HepG2 (cell line): ENCODE measurements around the gene SREK1. TPM values are rescaled to one million over a fixed set of nuclear protein-coding genes. Genes with fewer than 3 reads are reported as not detected.
A peak's percentile ranks its signal among the peaks of the same experiment; 100 is the strongest.

ENCODE experiments used
- ATAC-seq: fragments of 200-7000 bp; cut with Tn5 transposase; 3 replicates; pipeline ENCODE4 v1.9.1; 2020; ENCODE audit warnings: mild to moderate bottlenecking, moderate library complexity
- BruUV-seq: library from RNA; stranded (reverse); fragments of 400-500 nt; replicated peaks from 2 replicates; lab custom pipeline; 2021; lab: Mats Ljungman, UMichigan
- CTCF ChIA-PET: fragments of 300-600 bp; formaldehyde crosslinking; extraction: SDS; loops from one replicate; lab custom pipeline; 2021; ENCODE audit warnings: low total read pairs, inconsistent platforms, low intra/inter-chr PET ratio; lab: Yijun Ruan, JAX
- POLR2A ChIA-PET: fragments of 350-600 bp; sonication (Branson Sonifier 250); formaldehyde crosslinking; loops from one replicate; lab custom pipeline; 2020; ENCODE audit warnings: antibody characterized with exemption, inconsistent platforms; lab: Yijun Ruan, JAX
- DNase-seq: peaks from one replicate; pipeline ENCODE4 v3.0.0-alpha.2; 2015; ENCODE audit warnings: low spot score
- FAIRE-seq: peaks from 3 replicates; lab custom pipeline; 2011; peaks lifted over from hg19 to GRCh38; lab: Jason Lieb, UNC
- H2AFZ ChIP-seq: one replicate; pipeline ENCODE4 v1.6.1; 2011; ENCODE audit warnings: low read length, inconsistent platforms
- H3K27ac ChIP-seq: fragments of 300-600 bp; 3 replicates; pipeline ENCODE4 v1.8.0; 2011; ENCODE audit warnings: mixed run types, mild to moderate bottlenecking, mixed read lengths, low read length, inconsistent platforms; ENCODE audit not compliant: insufficient read depth; ENCODE audit errors: extremely low read length
- H3K27me3 ChIP-seq, 2 experiments: fragments of 200-600 bp in 1 of 2; 2 replicates in 1 of 2; 3 replicates in 1 of 2; pipeline versions ENCODE4 v1.6.0 to v1.8.0; 2011; ENCODE audit warnings: low read length in 2 of 2, mild to moderate bottlenecking in 2 of 2, moderate library complexity in 2 of 2, inconsistent platforms in 1 of 2; ENCODE audit not compliant: insufficient read depth in 2 of 2, control insufficient read depth in 1 of 2
- H3K36me3 ChIP-seq, 2 experiments: fragments of 200-600 bp in 1 of 2; replicated peaks in 1 of 2; 2 replicates in 1 of 2; 3 replicates in 1 of 2; pipeline versions ENCODE4 v1.5.1 to v1.8.0; 2011; ENCODE audit warnings: low read length in 2 of 2, inconsistent platforms in 1 of 2; ENCODE audit not compliant: insufficient read depth in 2 of 2, control insufficient read depth in 1 of 2
- H3K4me1 ChIP-seq: 2 replicates; pipeline ENCODE4 v1.5.1; 2012; ENCODE audit warnings: low read length, inconsistent platforms; ENCODE audit not compliant: insufficient read depth
- H3K4me2 ChIP-seq: 2 replicates; pipeline ENCODE4 v1.6.0; 2011; ENCODE audit warnings: low read depth, low read length, inconsistent platforms
- H3K4me3 ChIP-seq, 3 experiments: fragments of 200-600 bp in 1 of 3; sonication (generic), shearing (Covaris generic) in 1 of 3; replicated peaks in 1 of 3; 2 replicates each; pipeline ENCODE4 v1.5.1; 2011 to 2016; ENCODE audit warnings: low read length in 3 of 3, inconsistent platforms in 2 of 3, low read depth in 2 of 3, mild to moderate bottlenecking in 2 of 3, control low read depth in 1 of 3, mixed read lengths in 1 of 3; ENCODE audit not compliant: insufficient read depth in 1 of 3
- H3K79me2 ChIP-seq: one replicate; pipeline ENCODE4 v1.6.1; 2011; ENCODE audit warnings: low read length, inconsistent platforms; ENCODE audit not compliant: insufficient read depth
- H3K9ac ChIP-seq: 2 replicates; pipeline ENCODE4 v1.6.0; 2011; ENCODE audit warnings: mild to moderate bottlenecking, low read depth, low read length, inconsistent platforms; ENCODE audit not compliant: insufficient read depth
- H3K9me3 ChIP-seq: 2 replicates; pipeline ENCODE4 v1.5.1; 2012; ENCODE audit warnings: mild to moderate bottlenecking, low read length
- H4K20me1 ChIP-seq: 2 replicates; pipeline ENCODE4 v1.6.0; 2011; ENCODE audit warnings: inconsistent platforms, mild to moderate bottlenecking, low read length, moderate library complexity; ENCODE audit not compliant: insufficient read depth
- MIXL1 ChIP-seq: IDR thresholded peaks from 2 replicates; pipeline ENCODE4 v1.6.1; 2016
- NR3C1 ChIP-seq: sonication (generic); formaldehyde crosslinking; IDR thresholded peaks from 2 replicates; pipeline ENCODE4 v1.4.0; 2020; ENCODE audit warnings: missing genetic modification reagents
- RAD51 ChIP-seq: fragments of 450-650 bp; IDR thresholded peaks from 2 replicates; pipeline ENCODE4 v1.6.1; 2016; ENCODE audit warnings: borderline replicate concordance
- USF2 ChIP-seq, 2 experiments: sonication (generic) in 1 of 2; formaldehyde crosslinking in 1 of 2; IDR thresholded peaks; 2 replicates each; pipeline versions ENCODE4 v1.5.1 to v1.6.1; 2011 to 2020; ENCODE audit warnings: borderline replicate concordance in 1 of 2, low read depth in 1 of 2, low read length in 1 of 2, mild to moderate bottlenecking in 1 of 2, missing genetic modification reagents in 1 of 2, moderate library complexity in 1 of 2
- ZBTB7B ChIP-seq: sonication (generic); formaldehyde crosslinking; IDR thresholded peaks from 2 replicates; pipeline ENCODE4 v1.4.0; 2020; ENCODE audit warnings: missing genetic modification reagents
- ZFP36L1 ChIP-seq: sonication (generic); formaldehyde crosslinking; IDR thresholded peaks from 2 replicates; pipeline ENCODE4 v1.8.0; 2022; ENCODE audit warnings: mild to moderate bottlenecking, missing genetic modification reagents, moderate library complexity
- ZFP36L2 ChIP-seq: sonication (generic); formaldehyde crosslinking; IDR thresholded peaks from 2 replicates; pipeline ENCODE4 v1.4.0; 2020; ENCODE audit warnings: missing genetic modification reagents
- ZMYM4 ChIP-seq: sonication (generic); formaldehyde crosslinking; IDR thresholded peaks from 2 replicates; pipeline ENCODE4 v1.8.1; 2023; ENCODE audit warnings: mild to moderate bottlenecking, missing genetic modification reagents
- WGBS: methylation state at CpG from one replicate; pipeline ENCODE4 v1.1.6; 2017; ENCODE audit warnings: low lambda C conversion rate; 5-methylcytosine and 5-hydroxymethylcytosine counted together
- in situ Hi-C: cut with HindIII; loops from 2 replicates; pipeline ENCODE4 v1.10.0; 2017; ENCODE audit warnings: low pct_unique_long_range_greater_than_20kb; ENCODE audit not compliant: extremely low pct_ligation_motif_present
- intact Hi-C: fragments of 100-400 bp; cut with micrococcal nuclease; formaldehyde crosslinking; loops from one replicate; pipeline ENCODE4 v1.10.0; 2022; ENCODE audit not compliant: unreplicated experiment
- polyA plus RNA-seq, 8 experiments: library from polyadenylated mRNA; depleted of rRNA in 3 of 8; stranded (reverse) in 7 of 8; unstranded in 1 of 8; fragments of >200 nt; fragmentation: Illumina TruSeq in 4 of 8; extraction: Trizol in 4 of 8; gene quantifications; 2 replicates each; pipeline versions ENCODE4 v1.2.1 to v1.2.3, GENCODE V29; 2011 to 2016; ENCODE audit warnings: low read depth in 4 of 8, missing spikeins in 1 of 8, mixed read lengths in 1 of 8; ENCODE audit not compliant: insufficient read depth in 1 of 8
- total RNA-seq, 5 experiments: library from RNA; depleted of rRNA; stranded (reverse); fragments of >200 nt; fragmentation: Illumina TruSeq; extraction: Trizol; gene quantifications; 2 replicates each; pipeline ENCODE4 v1.2.3, GENCODE V29; 2016; ENCODE audit warnings: low read depth in 1 of 5

Gene SREK1
- total and polyA plus RNA-seq, 2 of the 13 experiments (the other 11 are each of a cell fraction or from before 2014, with no cell fraction given): 60.6 to 90.9 TPM

- H3K4me1 ChIP-seq: peaks cover 6% of the 10 kb centered on the region; the same call in 1 of the 2 replicates
- TF ChIP-seq USF2 (IDR thresholded peaks at IDR 0.05; ENCODE audit: low read depth, low read length): peak; percentile 36; the same call in 1 of the 2 replicates
- no peak for TF ChIP-seq USF2 (CRISPR knock-in tag; IDR thresholded peaks at IDR 0.05; ENCODE audit: borderline replicate concordance)
- TF ChIP-seq NR3C1 (CRISPR knock-in tag): no peak
- TF ChIP-seq MIXL1 (CRISPR knock-in tag): no peak
- no peak for TF ChIP-seq ZBTB7B (CRISPR knock-in tag)
- peak; percentile 42; the same call in 1 of the 2 replicates for TF ChIP-seq RAD51
- no peak for TF ChIP-seq ZMYM4 (CRISPR knock-in tag)
- no peak for TF ChIP-seq ZFP36L1
- TF ChIP-seq ZFP36L2 (CRISPR knock-in tag): no peak
- TF ChIP-seq, all 625 proteins: peak for 2
- no TSS peak for BruUV-seq
- no peak overlapping the region for H3K9ac ChIP-seq
- ChIA-PET POLR2A (no interaction called here), CTCF (no interaction called here)
- DNase-seq: no peak
- 26% methylated on average over 2 of the region's 2 CpGs for WGBS
- H3K79me2 ChIP-seq: no peaks in the 10 kb centered on the region
- no peak overlapping the region for H3K4me3 ChIP-seq
- no peak for ATAC-seq
- no peaks in the 10 kb centered on the region; a peak in 1 of 5 replicates for H3K27me3 ChIP-seq
- H2AFZ ChIP-seq: no peak overlapping the region
- no peaks in the 10 kb centered on the region for H4K20me1 ChIP-seq
- H3K9me3 ChIP-seq: no peaks in the 10 kb centered on the region
- in situ Hi-C loops: no loop called here
- H3K4me2 ChIP-seq: no peak overlapping the region
- H3K36me3 ChIP-seq: no peaks in the 10 kb centered on the region
- FAIRE-seq: no peak
- intact Hi-C loops: no loop called here
- H3K27ac ChIP-seq: no peak overlapping the region
These were observed 4.8 kb upstream of the SREK1 start for GRCh38 chr5:66139318-66139712.
